Naive thymus-derived CD4-positive, alpha-beta T cell (primary cell): ENCODE results near the gene WDR64. TPM values are rescaled to one million over a fixed set of nuclear protein-coding genes. Genes with fewer than 3 reads are reported as not detected.

ENCODE experiments used
- ATAC-seq: fragments of 150-1000 bp; cut with Tn5 transposase; 2 replicates; pipeline ENCODE4 v1.10.0; 2021; ENCODE audit warnings: mild to moderate bottlenecking, moderate library complexity
- CTCF ChIA-PET: fragments of 350-600 bp; sonication (Branson Sonifier 250); formaldehyde crosslinking; loops from one replicate; lab custom pipeline; 2021; ENCODE audit warnings: antibody characterized with exemption; lab: Charles Lee
- POLR2A ChIA-PET: fragments of 350-600 bp; sonication (Branson Sonifier 250); formaldehyde crosslinking; loops from one replicate; lab custom pipeline; 2021; ENCODE audit warnings: antibody characterized with exemption, inconsistent platforms; lab: Charles Lee
- DNase-seq, 9 donors: peaks; one replicate each; pipeline versions ENCODE4 v3.0.0 to v3.0.0-alpha.2; 2020 to 2022; ENCODE audit warnings: mixed read lengths in 1 of 9
- H3K27ac ChIP-seq: one replicate; pipeline ENCODE4 v1.7.0; 2013; ENCODE audit warnings: mild to moderate bottlenecking, low read depth, low read length, moderate library complexity
- H3K27me3 ChIP-seq, 2 donors: one replicate each; pipeline ENCODE4 v1.7.0; 2013; ENCODE audit warnings: low read length in 2 of 2, mild to moderate bottlenecking in 2 of 2, moderate library complexity in 2 of 2; ENCODE audit not compliant: control insufficient read depth in 2 of 2, insufficient read depth in 2 of 2
- H3K36me3 ChIP-seq, 3 experiments: 1 replicate in 2 of 3; 2 replicates in 1 of 3; pipeline ENCODE4 v1.7.0; 2013; ENCODE audit warnings: low read length in 3 of 3, mild to moderate bottlenecking in 3 of 3, moderate library complexity in 1 of 3; ENCODE audit not compliant: insufficient read depth in 3 of 3, control insufficient read depth in 2 of 3
- H3K4me1 ChIP-seq, 2 donors: one replicate each; pipeline ENCODE4 v1.7.0; 2013; ENCODE audit warnings: low read length in 2 of 2, mild to moderate bottlenecking in 2 of 2, moderate library complexity in 1 of 2; ENCODE audit not compliant: control insufficient read depth in 2 of 2, insufficient read depth in 2 of 2
- H3K4me3 ChIP-seq: 2 replicates; pipeline ENCODE4 v1.7.0; 2013; ENCODE audit warnings: mild to moderate bottlenecking, low read length
- H3K9me3 ChIP-seq, 3 experiments: 1 replicate in 2 of 3; 2 replicates in 1 of 3; pipeline ENCODE4 v1.7.0; 2013; ENCODE audit warnings: low read length in 3 of 3; ENCODE audit not compliant: control insufficient read depth in 2 of 3
- H3K27ac Mint-ChIP-seq, 9 donors: one replicate each; pipeline ENCODE4 v1.8.0; 2020 to 2022; ENCODE audit warnings: mixed read lengths in 9 of 9, mild to moderate bottlenecking in 8 of 9, moderate library complexity in 5 of 9, inconsistent platforms in 2 of 9
- H3K27me3 Mint-ChIP-seq, 5 donors: one replicate each; pipeline ENCODE4 v1.8.0; 2021 to 2022; ENCODE audit warnings: mixed read lengths in 5 of 5, mild to moderate bottlenecking in 1 of 5
- H3K36me3 Mint-ChIP-seq, 5 donors: one replicate each; pipeline ENCODE4 v1.8.0; 2020 to 2022; ENCODE audit warnings: mixed read lengths in 5 of 5, mild to moderate bottlenecking in 3 of 5, inconsistent platforms in 1 of 5
- H3K4me1 Mint-ChIP-seq, 7 donors: one replicate each; pipeline ENCODE4 v1.8.0; 2020 to 2022; ENCODE audit warnings: mixed read lengths in 7 of 7, mild to moderate bottlenecking in 3 of 7, inconsistent platforms in 1 of 7
- H3K4me3 Mint-ChIP-seq, 10 donors: one replicate each; pipeline ENCODE4 v1.8.0; 2020 to 2022; ENCODE audit warnings: mild to moderate bottlenecking in 10 of 10, mixed read lengths in 10 of 10, moderate library complexity in 6 of 10, inconsistent platforms in 2 of 10
- H3K9me3 Mint-ChIP-seq, 11 donors: one replicate each; pipeline ENCODE4 v1.8.0; 2020 to 2022; ENCODE audit warnings: mixed read lengths in 11 of 11, mild to moderate bottlenecking in 4 of 11, inconsistent platforms in 1 of 11, moderate library complexity in 1 of 11
- intact Hi-C, 2 donors: fragments of 100-400 bp; cut with micrococcal nuclease; formaldehyde crosslinking; loops; one replicate each; pipeline ENCODE4 v1.15.1; 2023
- polyA plus RNA-seq, 2 donors: library from polyadenylated mRNA; unstranded; fragments of 300-500 nt; fragmentation: Illumina TruSeq; gene quantifications; one replicate each; pipeline ENCODE4 v1.2.3, GENCODE V29; 2021
- total RNA-seq, 6 experiments: library from RNA in 5 of 6; stranded (reverse) in 5 of 6; gene quantifications; 1 replicate in 5 of 6; 2 replicates in 1 of 6; pipeline ENCODE4 v1.2.3 and lab custom pipeline; 2021 to 2026

WDR64 gene
- total and polyA plus RNA-seq, 7 experiments from 2014 or later, result 0.22 to 0.66 (median 0.49) TPM

DNA sequence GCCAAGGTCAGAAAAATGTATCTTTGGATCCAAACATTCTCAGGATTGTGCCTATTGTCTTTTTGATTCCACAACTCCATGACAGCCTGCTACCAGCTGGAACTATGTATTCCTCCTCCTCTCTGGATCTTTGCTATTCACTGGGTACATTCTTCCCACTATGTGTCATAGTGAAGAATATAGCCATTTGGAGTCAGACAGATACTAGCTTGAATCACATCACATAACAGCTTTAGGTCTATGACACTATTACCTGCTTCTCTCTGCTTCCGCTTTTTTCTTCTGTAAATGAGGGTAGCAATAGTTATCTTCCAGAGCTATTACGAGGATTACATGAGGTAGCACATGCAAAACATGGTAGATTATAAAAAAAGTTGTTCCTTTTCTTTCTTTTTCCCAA, 190.5 kb downstream of the WDR64 start:
- Histone ChIP-seq H3K27ac (no peak overlapping the region), H3K4me3 (no peak overlapping the region), H3K4me1 (peaks cover 0 to 4% of the 10 kb centered on the region in 2 donors), H3K27me3 (no peaks in the 10 kb centered on the region), H3K36me3 (no peaks in the 10 kb centered on the region), H3K9me3 (no peaks in the 10 kb centered on the region)
- no peak overlapping the region for H3K27ac Mint-ChIP-seq
- H3K4me1 Mint-ChIP-seq, result peaks cover 0 to 11% (median 4%) of the 10 kb centered on the region in 7 donors
- H3K36me3 Mint-ChIP-seq, result no peaks in the 10 kb centered on the region
- no peak overlapping the region for H3K4me3 Mint-ChIP-seq
- ATAC-seq (no peak), DNase-seq (no peak)
- ChIA-PET CTCF (no interaction called here), POLR2A (no interaction called here)
- peaks cover 0 to 12% (median 5%) of the 10 kb centered on the region in 5 donors for H3K27me3 Mint-ChIP-seq
- intact Hi-C loops, result no loop called here
- no peaks in the 10 kb centered on the region for H3K9me3 Mint-ChIP-seq

GRCh38 chr1:241844593-241844992, 192.5 kb downstream of the WDR64 start:
- Histone ChIP-seq H3K4me1 (peaks cover 6 to 12% of the 10 kb centered on the region in 2 donors), H3K27ac (no peak overlapping the region), H3K4me3 (no peak overlapping the region), H3K27me3 (no peaks in the 10 kb centered on the region), H3K36me3 (peaks cover 0 to 3% (median 0%) of the 10 kb centered on the region in 3 experiments), H3K9me3 (no peaks in the 10 kb centered on the region)
- H3K27me3 Mint-ChIP-seq, result peaks cover 0 to 12% (median 5%) of the 10 kb centered on the region in 5 donors
- DNase-seq (no peak), ATAC-seq (no peak)
- H3K9me3 Mint-ChIP-seq, result no peaks in the 10 kb centered on the region
- H3K36me3 Mint-ChIP-seq, result peaks cover 0 to under 1% (median 0%) of the 10 kb centered on the region in 5 donors
- no peak overlapping the region for H3K4me3 Mint-ChIP-seq
- no peak overlapping the region for H3K27ac Mint-ChIP-seq
- peaks cover 7 to 27% (median 17%) of the 10 kb centered on the region in 7 donors for H3K4me1 Mint-ChIP-seq
- CTCF ChIA-PET, result no interaction called here
- POLR2A ChIA-PET, result no interaction called here
- intact Hi-C loops, result no loop called here

- peak overlapping the region in 2 of 10 donors; percentile 95 for H3K4me3 Mint-ChIP-seq
- H3K27ac Mint-ChIP-seq, result no peak overlapping the region
- no peak for ATAC-seq
- no peaks in the 10 kb centered on the region for H3K9me3 ChIP-seq
- intact Hi-C loops, result loop anchor here (2.0 to 5.0 kb wide), 3 partner anchors 236 to 1481 kb away; partner anchors contain the start of gene CEP170 (in 1 of the 2)
- H3K4me1 ChIP-seq, result peaks cover 6 to 12% of the 10 kb centered on the region in 2 donors
- ChIA-PET CTCF (interaction anchor here (1.1 kb wide), 1 partner anchor 234 kb away, joined by 4 read pairs; no protein-coding TSS in a partner anchor), POLR2A (no interaction called here)
- no peak overlapping the region for H3K27ac ChIP-seq
- H3K27me3 Mint-ChIP-seq, result peaks cover 0 to 12% (median 5%) of the 10 kb centered on the region in 5 donors
- peaks cover 0 to 3% (median 0%) of the 10 kb centered on the region in 3 experiments for H3K36me3 ChIP-seq
- H3K36me3 Mint-ChIP-seq, result peaks cover 0 to 2% (median 0%) of the 10 kb centered on the region in 5 donors
- DNase-seq, result no peak
- no peaks in the 10 kb centered on the region for H3K9me3 Mint-ChIP-seq
- H3K4me1 Mint-ChIP-seq, result peaks cover 7 to 36% (median 17%) of the 10 kb centered on the region in 7 donors
- H3K27me3 ChIP-seq, result no peaks in the 10 kb centered on the region
- no peak overlapping the region for H3K4me3 ChIP-seq
These were observed 194.3 kb downstream of the WDR64 start for GRCh38 chr1:241846375-241846774.

DNA sequence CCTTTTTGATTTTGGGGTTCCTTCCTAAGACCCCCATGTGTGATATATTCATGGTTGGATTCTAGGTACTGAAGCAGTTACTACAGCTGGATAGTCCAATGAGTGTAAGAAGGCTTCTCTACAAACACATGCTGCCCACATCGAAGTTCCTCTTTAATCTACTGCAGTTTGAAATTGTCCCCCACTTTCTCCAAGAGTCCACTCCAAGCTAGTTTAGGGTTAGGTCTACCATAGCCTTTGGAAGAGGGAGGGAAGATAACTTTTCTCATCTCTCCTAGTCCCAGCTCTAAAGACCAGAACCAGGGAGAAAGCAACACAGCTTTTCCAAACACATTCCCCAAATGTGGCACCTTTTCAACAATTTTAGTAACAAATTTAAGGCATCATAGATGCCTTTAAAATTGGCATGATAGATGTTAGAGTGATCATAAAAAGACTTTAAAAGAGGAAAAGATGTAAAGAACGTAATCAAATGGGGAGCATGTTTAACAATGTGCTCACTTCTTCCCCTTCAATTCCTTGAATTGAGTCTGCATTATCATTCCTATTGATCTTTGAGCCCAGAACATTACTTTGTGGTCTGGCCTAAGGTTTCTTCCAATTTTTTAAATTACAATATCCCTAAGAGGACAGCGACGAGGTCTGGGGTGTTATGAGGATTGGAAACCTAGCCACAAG, 194.9 kb downstream of the WDR64 start:
- intact Hi-C loops, result loop anchor here (1.0 to 5.0 kb wide), 9 partner anchors 170 to 1480 kb away; partner anchors contain the start of genes CEP170 (in 2 of the 2), CHML (in 2 of the 2), FH (in 2 of the 2) and OPN3 (in 2 of the 2)
- Histone ChIP-seq H3K4me3 (peak overlapping the region; percentile 96), H3K36me3 (peaks cover 0 to 3% (median 0%) of the 10 kb centered on the region in 3 experiments), H3K4me1 (peaks cover 6 to 12% of the 10 kb centered on the region in 2 donors), H3K9me3 (no peaks in the 10 kb centered on the region), H3K27me3 (no peaks in the 10 kb centered on the region), H3K27ac (peak overlapping the region; percentile 96)
- POLR2A ChIA-PET, result interaction anchor here (0.6 to 1.2 kb wide), 2 partner anchors 10 to 18 kb away, joined by 3 read pairs; no protein-coding TSS in a partner anchor
- Mint-ChIP-seq H3K9me3 (no peaks in the 10 kb centered on the region), H3K27me3 (peaks cover 0 to 10% (median 5%) of the 10 kb centered on the region in 5 donors), H3K4me3 (peak overlapping the region; percentile 87 to 99 (median 96)), H3K36me3 (peaks cover 0 to 2% (median 0%) of the 10 kb centered on the region in 5 donors), H3K27ac (peak overlapping the region; percentile 95 to 99 (median 99)), H3K4me1 (peaks cover 7 to 40% (median 17%) of the 10 kb centered on the region in 7 donors)
- DNase-seq, result no peak
- CTCF ChIA-PET, result interaction anchor here (1.1 to 1.5 kb wide), 3 partner anchors 9 to 236 kb away, joined by 4 read pairs; no protein-coding TSS in a partner anchor
- ATAC-seq, result no peak

- POLR2A ChIA-PET, result interaction anchor here (0.6 to 1.2 kb wide), 3 partner anchors 10 to 220 kb away, joined by 3 to 4 read pairs (median 3); no protein-coding TSS in a partner anchor
- ATAC-seq, result no peak
- H3K36me3 Mint-ChIP-seq, result peaks cover 0 to 2% (median 0%) of the 10 kb centered on the region in 5 donors
- peaks cover 0 to 9% (median 5%) of the 10 kb centered on the region in 5 donors for H3K27me3 Mint-ChIP-seq
- CTCF ChIA-PET, result interaction anchor here (1.1 to 1.5 kb wide), 3 partner anchors 9 to 236 kb away, joined by 4 read pairs; no protein-coding TSS in a partner anchor
- intact Hi-C loops, result loop anchor here (1.0 to 5.0 kb wide), 9 partner anchors 170 to 1480 kb away; partner anchors contain the start of genes CEP170 (in 2 of the 2), CHML (in 2 of the 2), FH (in 2 of the 2) and OPN3 (in 2 of the 2)
- H3K27ac Mint-ChIP-seq, result peak overlapping the region; percentile 95 to 99 (median 99)
- no peak for DNase-seq
- peak overlapping the region; percentile 87 to 99 (median 96) for H3K4me3 Mint-ChIP-seq
- H3K27ac ChIP-seq, result peak overlapping the region; percentile 96
- peaks cover 6 to 12% of the 10 kb centered on the region in 2 donors for H3K4me1 ChIP-seq
- H3K4me3 ChIP-seq, result peak overlapping the region; percentile 96
- peaks cover 7 to 42% (median 17%) of the 10 kb centered on the region in 7 donors for H3K4me1 Mint-ChIP-seq
- no peaks in the 10 kb centered on the region for H3K9me3 Mint-ChIP-seq
- no peaks in the 10 kb centered on the region for H3K27me3 ChIP-seq
- H3K36me3 ChIP-seq, result peaks cover 0 to 3% (median 0%) of the 10 kb centered on the region in 3 experiments
- no peaks in the 10 kb centered on the region for H3K9me3 ChIP-seq
These were observed 195.4 kb downstream of the WDR64 start for GRCh38 chr1:241847540-241847795.
